ENCODE data around the gene MEF2B.

Gene MEF2B

GRCh38 chr19:19170053-19170872 is at the start of gene MEF2B:
Gene MEF2B (minus strand): TSS chr19:19170263. CDS start chr19:19150735, 19,528 bp downstream.
- H3K9me3 Mint-ChIP-seq: no peaks in the 10 kb centered on the region
- peak within 1 kb of the TSS; percentile 52 for H3K4me3 Mint-ChIP-seq
- H3K27me3 Mint-ChIP-seq: peaks cover 23% of the 10 kb centered on the region
- no peak within 1 kb of the TSS for H3K27ac Mint-ChIP-seq
- peaks cover 27% of the 10 kb centered on the region for H3K4me1 Mint-ChIP-seq (ENCODE audit: low read depth)
- intact Hi-C loops (cut with micrococcal nuclease): no loop called here
- peaks cover 35% of the 10 kb centered on the region for H3K36me3 Mint-ChIP-seq (ENCODE audit: low read depth)

- H3K9me3 Mint-ChIP-seq: no peaks in the 10 kb centered on the region
- H3K4me3 Mint-ChIP-seq: no peak overlapping the region
- no peak overlapping the region for H3K27ac Mint-ChIP-seq
- no peaks in the 10 kb centered on the region for H3K4me1 Mint-ChIP-seq (ENCODE audit: low read depth)
- peaks cover 50% of the 10 kb centered on the region for H3K27me3 Mint-ChIP-seq
- no peaks in the 10 kb centered on the region for H3K36me3 Mint-ChIP-seq (ENCODE audit: low read depth)
- intact Hi-C loops (cut with micrococcal nuclease): no loop called here
These were observed 48.8 kb upstream of the MEF2B start for GRCh38 chr19:19218911-19219310.

GRCh38 chr19:19217099-19217498 is 47.0 kb upstream of the MEF2B start:
- Mint-ChIP-seq H3K27ac (no peak overlapping the region), H3K9me3 (no peaks in the 10 kb centered on the region), H3K4me3 (no peak overlapping the region), H3K36me3 (ENCODE audit: low read depth) (no peaks in the 10 kb centered on the region), H3K27me3 (peaks cover 57% of the 10 kb centered on the region), H3K4me1 (ENCODE audit: low read depth) (no peaks in the 10 kb centered on the region)
- intact Hi-C loops (cut with micrococcal nuclease): no loop called here

- intact Hi-C loops (cut with micrococcal nuclease): no loop called here
- no peak overlapping the region for H3K27ac Mint-ChIP-seq
- no peak overlapping the region for H3K4me3 Mint-ChIP-seq
- H3K36me3 Mint-ChIP-seq (ENCODE audit: low read depth): no peaks in the 10 kb centered on the region
- peaks cover 64% of the 10 kb centered on the region for H3K27me3 Mint-ChIP-seq
- no peaks in the 10 kb centered on the region for H3K4me1 Mint-ChIP-seq (ENCODE audit: low read depth)
- no peaks in the 10 kb centered on the region for H3K9me3 Mint-ChIP-seq
These were observed 45.7 kb upstream of the MEF2B start for GRCh38 chr19:19215792-19216191.

DNA sequence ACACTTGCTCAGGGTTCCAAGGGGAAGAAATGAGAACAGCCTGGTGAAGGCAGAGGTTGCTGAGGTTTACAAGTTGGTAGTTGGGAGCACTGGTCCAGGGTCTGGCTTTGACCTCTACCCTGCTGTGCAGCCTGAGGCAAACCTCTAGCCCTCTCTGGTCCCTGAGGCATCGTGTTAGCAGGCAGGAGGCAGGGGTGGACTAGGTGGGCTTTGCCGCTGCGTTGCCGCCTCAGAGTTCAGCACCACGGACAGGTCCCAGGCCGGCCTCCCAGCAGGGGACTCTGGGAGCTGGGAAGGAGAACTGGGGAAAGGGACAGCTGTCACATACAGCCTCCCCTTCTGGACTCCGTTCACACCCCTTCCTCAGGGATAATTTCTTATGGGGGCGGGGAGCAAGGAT is 44.8 kb upstream of the MEF2B start:
- Mint-ChIP-seq H3K36me3 (ENCODE audit: low read depth) (no peaks in the 10 kb centered on the region), H3K27ac (no peak overlapping the region), H3K9me3 (no peaks in the 10 kb centered on the region), H3K4me3 (no peak overlapping the region), H3K27me3 (peaks cover 65% of the 10 kb centered on the region), H3K4me1 (ENCODE audit: low read depth) (no peaks in the 10 kb centered on the region)
- intact Hi-C loops (cut with micrococcal nuclease): no loop called here

- H3K4me3 Mint-ChIP-seq: no peak overlapping the region
- no peaks in the 10 kb centered on the region for H3K9me3 Mint-ChIP-seq
- H3K27ac Mint-ChIP-seq: no peak overlapping the region
- intact Hi-C loops (cut with micrococcal nuclease): no loop called here
- no peaks in the 10 kb centered on the region for H3K36me3 Mint-ChIP-seq (ENCODE audit: low read depth)
- peaks cover 71% of the 10 kb centered on the region for H3K27me3 Mint-ChIP-seq
- no peaks in the 10 kb centered on the region for H3K4me1 Mint-ChIP-seq (ENCODE audit: low read depth)
These were observed 44.1 kb upstream of the MEF2B start for GRCh38 chr19:19214159-19214490.

DNA sequence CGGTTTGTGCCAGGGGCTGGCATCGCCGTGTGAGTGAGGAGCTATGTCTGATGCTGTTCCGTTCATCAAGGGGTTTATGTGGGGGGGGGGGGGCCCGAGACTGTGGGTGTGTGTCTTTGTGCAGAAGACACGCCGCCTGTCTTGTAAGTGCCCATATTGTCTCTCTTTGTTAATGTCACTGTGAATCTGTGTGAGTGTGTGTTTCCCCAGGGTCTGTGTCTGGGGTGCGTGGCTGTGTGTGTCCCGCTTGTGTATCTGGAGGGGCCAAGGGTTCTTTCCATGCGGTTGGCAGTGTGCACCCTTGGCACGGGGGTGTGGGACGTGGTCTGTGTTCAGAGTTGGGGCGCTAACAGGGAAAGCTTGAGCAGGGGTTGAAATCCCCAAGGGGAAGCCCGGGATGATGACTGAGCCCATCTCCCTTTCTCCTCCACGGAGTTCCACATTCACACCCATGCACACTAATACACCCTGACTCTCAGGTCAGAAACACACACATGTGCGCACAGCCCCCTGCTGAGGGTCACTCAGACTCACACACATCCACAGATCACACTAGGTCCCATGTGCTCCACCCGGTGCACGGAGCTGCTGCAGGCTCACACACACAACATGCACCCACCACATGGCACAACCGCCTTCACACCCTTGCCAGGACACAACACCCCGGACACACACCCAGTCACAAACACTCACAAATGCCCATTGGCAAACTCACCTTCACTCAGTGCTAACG is 43.5 kb upstream of the MEF2B start:
- intact Hi-C loops (cut with micrococcal nuclease): no loop called here
- peaks cover 69% of the 10 kb centered on the region for H3K27me3 Mint-ChIP-seq
- H3K9me3 Mint-ChIP-seq: no peaks in the 10 kb centered on the region
- no peaks in the 10 kb centered on the region for H3K4me1 Mint-ChIP-seq (ENCODE audit: low read depth)
- no peak overlapping the region for H3K27ac Mint-ChIP-seq
- no peak overlapping the region for H3K4me3 Mint-ChIP-seq
- H3K36me3 Mint-ChIP-seq (ENCODE audit: low read depth): no peaks in the 10 kb centered on the region

- Mint-ChIP-seq H3K9me3 (no peaks in the 10 kb centered on the region), H3K4me3 (no peak overlapping the region), H3K4me1 (ENCODE audit: low read depth) (peaks cover under 1% of the 10 kb centered on the region), H3K27ac (no peak overlapping the region), H3K27me3 (peaks cover 69% of the 10 kb centered on the region), H3K36me3 (ENCODE audit: low read depth) (no peaks in the 10 kb centered on the region)
- intact Hi-C loops (cut with micrococcal nuclease): no loop called here
These were observed 42.9 kb upstream of the MEF2B start for GRCh38 chr19:19212916-19213315.

GRCh38 chr19:19211499-19212420 is 41.7 kb upstream of the MEF2B start, which contains the start of gene NCAN:
Gene NCAN (plus strand): TSS chr19:19211958. CDS start chr19:19216954, 4,996 bp downstream.
- no peaks in the 10 kb centered on the region for H3K9me3 Mint-ChIP-seq
- intact Hi-C loops (cut with micrococcal nuclease): no loop called here
- no peak within 1 kb of the TSS for H3K27ac Mint-ChIP-seq
- H3K4me3 Mint-ChIP-seq: no peak within 1 kb of the TSS
- no peaks in the 10 kb centered on the region for H3K36me3 Mint-ChIP-seq (ENCODE audit: low read depth)
- H3K4me1 Mint-ChIP-seq (ENCODE audit: low read depth): peaks cover 12% of the 10 kb centered on the region
- peaks cover 62% of the 10 kb centered on the region for H3K27me3 Mint-ChIP-seq

DNA sequence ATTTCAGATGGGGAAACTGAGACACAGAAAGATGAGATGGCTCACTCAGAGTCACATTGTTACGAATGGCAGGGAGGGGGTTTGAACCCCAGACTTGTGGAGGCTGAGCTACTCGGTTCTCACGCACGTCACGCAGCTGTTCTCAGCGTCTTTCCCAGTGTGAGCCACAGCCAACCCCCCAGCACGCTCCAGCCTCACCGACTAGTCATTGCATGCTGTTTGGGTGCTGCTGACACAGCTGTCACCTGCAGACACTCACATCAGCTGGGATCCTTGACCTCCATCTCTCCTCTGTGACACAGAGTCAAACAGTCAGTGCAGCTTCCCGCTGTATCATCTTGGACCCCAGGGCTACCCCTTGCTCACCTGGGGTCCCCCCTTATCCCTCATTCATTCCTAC is 39.3 kb upstream of the MEF2B start:
- no peak overlapping the region for H3K4me3 Mint-ChIP-seq
- no peaks in the 10 kb centered on the region for H3K36me3 Mint-ChIP-seq (ENCODE audit: low read depth)
- H3K27me3 Mint-ChIP-seq: peaks cover 64% of the 10 kb centered on the region
- no peak overlapping the region for H3K27ac Mint-ChIP-seq
- no peaks in the 10 kb centered on the region for H3K9me3 Mint-ChIP-seq
- H3K4me1 Mint-ChIP-seq (ENCODE audit: low read depth): peaks cover 13% of the 10 kb centered on the region
- intact Hi-C loops (cut with micrococcal nuclease): no loop called here

DNA sequence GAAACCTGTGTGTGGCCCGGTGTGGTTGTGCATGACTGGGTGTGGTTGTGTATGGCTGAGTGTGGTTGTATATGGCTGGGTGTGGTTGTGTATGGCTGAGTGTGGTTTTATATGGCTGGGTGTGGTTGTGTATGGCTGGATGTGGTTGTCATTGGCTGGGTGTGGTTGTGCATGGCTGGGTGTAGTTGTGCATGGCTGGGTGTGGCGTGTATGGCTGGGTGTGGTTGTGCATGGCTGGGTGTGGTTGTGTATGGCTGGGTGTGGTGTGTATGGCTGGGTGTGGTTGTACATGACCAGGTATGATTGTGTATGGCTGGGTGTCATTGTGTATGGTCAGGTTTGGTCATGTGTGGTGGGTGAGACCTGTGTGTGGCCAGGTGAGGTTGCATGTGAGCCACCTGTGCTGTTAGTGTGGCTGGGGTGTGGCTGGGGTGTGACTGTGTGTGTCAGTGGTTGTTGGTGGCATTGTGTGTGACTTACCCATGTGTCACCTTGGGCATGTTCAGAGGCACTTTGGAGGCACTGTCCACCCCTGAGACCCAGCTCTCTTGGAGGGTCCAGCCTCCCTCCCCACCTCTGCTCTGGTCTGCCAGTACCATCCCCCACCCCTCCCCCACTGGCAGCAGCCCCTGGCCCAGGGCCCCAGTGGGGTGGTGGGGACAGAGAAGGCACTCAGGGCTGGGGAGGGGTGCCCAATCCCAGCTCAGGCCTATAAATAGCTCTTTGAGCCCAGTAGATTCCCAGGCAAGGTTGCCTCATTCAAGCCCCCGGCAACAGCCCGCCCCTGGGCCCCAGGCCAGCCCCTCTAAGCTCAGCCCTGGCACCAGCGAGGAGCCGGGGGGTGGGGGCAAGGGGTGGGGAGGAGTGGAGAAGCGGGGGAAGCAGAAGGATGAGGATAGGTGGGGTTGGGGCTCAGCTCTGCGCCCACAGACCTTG is 37.8 kb upstream of the MEF2B start:
- H3K27ac Mint-ChIP-seq: no peak overlapping the region
- H3K4me1 Mint-ChIP-seq (ENCODE audit: low read depth): peaks cover 20% of the 10 kb centered on the region
- no peak overlapping the region for H3K4me3 Mint-ChIP-seq
- peaks cover 52% of the 10 kb centered on the region for H3K27me3 Mint-ChIP-seq
- no peaks in the 10 kb centered on the region for H3K36me3 Mint-ChIP-seq (ENCODE audit: low read depth)
- H3K9me3 Mint-ChIP-seq: no peaks in the 10 kb centered on the region
- intact Hi-C loops (cut with micrococcal nuclease): no loop called here

GRCh38 chr19:19206938-19207337 is 36.9 kb upstream of the MEF2B start:
- H3K9me3 Mint-ChIP-seq: no peaks in the 10 kb centered on the region
- no peak overlapping the region for H3K27ac Mint-ChIP-seq
- intact Hi-C loops (cut with micrococcal nuclease): no loop called here
- H3K4me1 Mint-ChIP-seq (ENCODE audit: low read depth): peaks cover 29% of the 10 kb centered on the region
- H3K36me3 Mint-ChIP-seq (ENCODE audit: low read depth): peaks cover 4% of the 10 kb centered on the region
- peaks cover 43% of the 10 kb centered on the region for H3K27me3 Mint-ChIP-seq
- no peak overlapping the region for H3K4me3 Mint-ChIP-seq
